ENCODE data around the gene TDO2. TPM values are rescaled to one million over a fixed set of nuclear protein-coding genes. Genes with fewer than 3 reads are reported as not detected.

TDO2 gene
- polyA plus RNA-seq, 3 donors, result not detected

GRCh38 chr4:155948541-155948940 is 45.0 kb downstream of the TDO2 start:
- no peak overlapping the region for H3K9ac ChIP-seq (ENCODE audit: insufficient read depth, low read length, poor library complexity, severe bottlenecking)
- H3K9me3 ChIP-seq (replicated peaks in 1 of 2; ENCODE audit: control insufficient read depth in 1 of 2, insufficient read depth in 1 of 2, low read length in 2 of 2), result no peaks in the 10 kb centered on the region
- no peak overlapping the region for H3K4me3 ChIP-seq (replicated peaks in 1 of 3; ENCODE audit: low read depth in 2 of 3, low read length in 3 of 3)
- TF ChIP-seq, protein P1, sequence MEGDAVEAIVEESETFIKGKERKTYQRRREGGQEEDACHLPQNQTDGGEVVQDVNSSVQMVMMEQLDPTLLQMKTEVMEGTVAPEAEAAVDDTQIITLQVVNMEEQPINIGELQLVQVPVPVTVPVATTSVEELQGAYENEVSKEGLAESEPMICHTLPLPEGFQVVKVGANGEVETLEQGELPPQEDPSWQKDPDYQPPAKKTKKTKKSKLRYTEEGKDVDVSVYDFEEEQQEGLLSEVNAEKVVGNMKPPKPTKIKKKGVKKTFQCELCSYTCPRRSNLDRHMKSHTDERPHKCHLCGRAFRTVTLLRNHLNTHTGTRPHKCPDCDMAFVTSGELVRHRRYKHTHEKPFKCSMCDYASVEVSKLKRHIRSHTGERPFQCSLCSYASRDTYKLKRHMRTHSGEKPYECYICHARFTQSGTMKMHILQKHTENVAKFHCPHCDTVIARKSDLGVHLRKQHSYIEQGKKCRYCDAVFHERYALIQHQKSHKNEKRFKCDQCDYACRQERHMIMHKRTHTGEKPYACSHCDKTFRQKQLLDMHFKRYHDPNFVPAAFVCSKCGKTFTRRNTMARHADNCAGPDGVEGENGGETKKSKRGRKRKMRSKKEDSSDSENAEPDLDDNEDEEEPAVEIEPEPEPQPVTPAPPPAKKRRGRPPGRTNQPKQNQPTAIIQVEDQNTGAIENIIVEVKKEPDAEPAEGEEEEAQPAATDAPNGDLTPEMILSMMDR (IDR thresholded peaks at IDR 0.05), result no peak
- no peak overlapping the region for H3K4me3 Mint-ChIP-seq
- H3K4me2 ChIP-seq (replicated peaks; ENCODE audit: extremely low read depth, low read length, poor library complexity, severe bottlenecking), result no peak overlapping the region
- no peaks in the 10 kb centered on the region for H3K27me3 Mint-ChIP-seq (ENCODE audit: low read depth in 3 of 3)
- no peaks in the 10 kb centered on the region for H3K36me3 ChIP-seq (replicated peaks in 1 of 2; ENCODE audit: control insufficient read depth in 1 of 2, insufficient read depth in 2 of 2, low read length in 2 of 2)
- no CpG with 5 or more reads among the region's 1 CpG for WGBS (ENCODE audit: insufficient coverage)
- DNase-seq, result no peak
- H3K4me1 Mint-ChIP-seq, result peaks cover 6% of the 10 kb centered on the region
- H3K27ac ChIP-seq (ENCODE audit: low read depth in 1 of 2, low read length in 2 of 2), result no peak overlapping the region
- intact Hi-C loops (cut with micrococcal nuclease), result no loop called here
- H2AFZ ChIP-seq (ENCODE audit: insufficient read depth, low read depth, low read length, poor library complexity, severe bottlenecking), result no peak overlapping the region
- no peaks in the 10 kb centered on the region for H3K4me1 ChIP-seq (ENCODE audit: control insufficient read depth in 1 of 2, insufficient read depth in 2 of 2, low read length in 2 of 2)
- no peak overlapping the region for H3K27ac Mint-ChIP-seq
- no peaks in the 10 kb centered on the region for H3K79me2 ChIP-seq (ENCODE audit: insufficient read depth, low read length)
- no peaks in the 10 kb centered on the region for H3K36me3 Mint-ChIP-seq
- H3K9me3 Mint-ChIP-seq, result peaks cover 0 to 3% (median 0%) of the 10 kb centered on the region in 7 donors
- no peaks in the 10 kb centered on the region for H4K20me1 ChIP-seq (ENCODE audit: insufficient read depth, low read length)
- no peaks in the 10 kb centered on the region for H3K27me3 ChIP-seq (ENCODE audit: control insufficient read depth in 2 of 2, insufficient read depth in 2 of 2, low read length in 2 of 2)

GRCh38 chr4:155950461-155950860 is 47.0 kb downstream of the TDO2 start:
- H3K4me2 ChIP-seq (replicated peaks; ENCODE audit: extremely low read depth, low read length, poor library complexity, severe bottlenecking), result no peak overlapping the region
- Mint-ChIP-seq H3K4me3 (no peak overlapping the region), H3K27ac (no peak overlapping the region), H3K36me3 (no peaks in the 10 kb centered on the region), H3K27me3 (ENCODE audit: low read depth in 3 of 3) (no peaks in the 10 kb centered on the region), H3K9me3 (peaks cover 0 to 3% (median 0%) of the 10 kb centered on the region in 7 donors), H3K4me1 (peaks cover 11% of the 10 kb centered on the region)
- no peak overlapping the region for H3K4me3 ChIP-seq (replicated peaks in 1 of 3; ENCODE audit: low read depth in 2 of 3, low read length in 3 of 3)
- H3K9ac ChIP-seq (ENCODE audit: insufficient read depth, low read length, poor library complexity, severe bottlenecking), result no peak overlapping the region
- no CpG with 5 or more reads among the region's 6 CpGs for WGBS (ENCODE audit: insufficient coverage)
- H3K4me1 ChIP-seq (ENCODE audit: control insufficient read depth in 1 of 2, insufficient read depth in 2 of 2, low read length in 2 of 2), result peaks cover 4 to 6% of the 10 kb centered on the region in 2 donors
- no peak overlapping the region for H3K27ac ChIP-seq (ENCODE audit: low read depth in 1 of 2, low read length in 2 of 2)
- no peak for DNase-seq
- H3K27me3 ChIP-seq (ENCODE audit: control insufficient read depth in 2 of 2, insufficient read depth in 2 of 2, low read length in 2 of 2), result no peaks in the 10 kb centered on the region
- H3K36me3 ChIP-seq (replicated peaks in 1 of 2; ENCODE audit: control insufficient read depth in 1 of 2, insufficient read depth in 2 of 2, low read length in 2 of 2), result no peaks in the 10 kb centered on the region
- TF ChIP-seq, protein P1 (IDR thresholded peaks at IDR 0.05), result no peak
- no peak overlapping the region for H2AFZ ChIP-seq (ENCODE audit: insufficient read depth, low read depth, low read length, poor library complexity, severe bottlenecking)
- intact Hi-C loops (cut with micrococcal nuclease), result no loop called here
- H3K79me2 ChIP-seq (ENCODE audit: insufficient read depth, low read length), result no peaks in the 10 kb centered on the region
- no peaks in the 10 kb centered on the region for H4K20me1 ChIP-seq (ENCODE audit: insufficient read depth, low read length)
- no peaks in the 10 kb centered on the region for H3K9me3 ChIP-seq (replicated peaks in 1 of 2; ENCODE audit: control insufficient read depth in 1 of 2, insufficient read depth in 1 of 2, low read length in 2 of 2)

All from CD14-positive monocyte (primary cell).